Activated CD4-positive, alpha-beta T cell treated with anti-CD3 and anti-CD28 coated beads for 36 hours (primary cell): ENCODE measurements around the gene LCE5A. TPM values are rescaled to one million over a fixed set of nuclear protein-coding genes. Genes with fewer than 3 reads are reported as not detected.

Experiments used
- total RNA-seq, 2 experiments: library from RNA; stranded (reverse); gene quantifications; one replicate each; pipeline ENCODE4 v1.2.3, GENCODE V29; 2021

LCE5A gene
- total RNA-seq, 2 experiments from 2014 or later = not detected

Other genes starting within 250 kb of the LCE5A start
- gene FLG, start 185.6 kb upstream of the LCE5A start, total RNA-seq = not detected
- not detected for gene FLG2, start 150.8 kb upstream of the LCE5A start, total RNA-seq
- gene CRNN, start 96.5 kb upstream of the LCE5A start, total RNA-seq = not detected
- not detected for gene CRCT1, start 3.7 kb downstream of the LCE5A start, total RNA-seq
- gene LCE3E, start 56.0 kb downstream of the LCE5A start, total RNA-seq = not detected
- not detected for gene LCE3D, start 69.7 kb downstream of the LCE5A start, total RNA-seq
- gene LCE3C, start 89.4 kb downstream of the LCE5A start, total RNA-seq = not detected
- gene LCE3B, start 103.0 kb downstream of the LCE5A start, total RNA-seq = not detected
- gene LCE3A, start 112.3 kb downstream of the LCE5A start, total RNA-seq = not detected
- not detected for gene LCE2D, start 152.6 kb downstream of the LCE5A start, total RNA-seq
- not detected for gene LCE2C, start 164.5 kb downstream of the LCE5A start, total RNA-seq
- gene LCE2B, start 175.3 kb downstream of the LCE5A start, total RNA-seq = not detected
- gene LCE2A, start 187.5 kb downstream of the LCE5A start, total RNA-seq = not detected
- gene LCE4A, start 197.4 kb downstream of the LCE5A start, total RNA-seq = not detected
- gene KPRP, start 247.2 kb downstream of the LCE5A start, total RNA-seq = not detected